GM13977 (cell line): ENCODE data around the gene ARID1B.

Experiments used
- DNase-seq: peaks from one replicate; pipeline ENCODE4 v3.0.0; 2012; ENCODE audit warnings: low spot score
- in situ Hi-C: fragments of 300-500 bp; cut with MboI; formaldehyde crosslinking; loops from one replicate; pipeline ENCODE4 v1.12.0; 2022; ENCODE audit warnings: low sequenced_read_pairs, low pct_unique_long_range_greater_than_20kb, mixed read lengths, inconsistent platforms; ENCODE audit not compliant: unreplicated experiment
- TF ChIP-seq, protein P1 (sequence below): IDR thresholded peaks from 2 replicates; pipeline ENCODE4 v1.5.1; 2012; ENCODE audit warnings: mild to moderate bottlenecking, control low read depth; ENCODE audit not compliant: insufficient read depth; ENCODE audit errors: extremely low read depth, missing control alignments

Gene ARID1B

GRCh38 chr6:156801712-156802111, 24.5 kb downstream of the ARID1B start:
- no peak for DNase-seq
- TF ChIP-seq, protein P1, sequence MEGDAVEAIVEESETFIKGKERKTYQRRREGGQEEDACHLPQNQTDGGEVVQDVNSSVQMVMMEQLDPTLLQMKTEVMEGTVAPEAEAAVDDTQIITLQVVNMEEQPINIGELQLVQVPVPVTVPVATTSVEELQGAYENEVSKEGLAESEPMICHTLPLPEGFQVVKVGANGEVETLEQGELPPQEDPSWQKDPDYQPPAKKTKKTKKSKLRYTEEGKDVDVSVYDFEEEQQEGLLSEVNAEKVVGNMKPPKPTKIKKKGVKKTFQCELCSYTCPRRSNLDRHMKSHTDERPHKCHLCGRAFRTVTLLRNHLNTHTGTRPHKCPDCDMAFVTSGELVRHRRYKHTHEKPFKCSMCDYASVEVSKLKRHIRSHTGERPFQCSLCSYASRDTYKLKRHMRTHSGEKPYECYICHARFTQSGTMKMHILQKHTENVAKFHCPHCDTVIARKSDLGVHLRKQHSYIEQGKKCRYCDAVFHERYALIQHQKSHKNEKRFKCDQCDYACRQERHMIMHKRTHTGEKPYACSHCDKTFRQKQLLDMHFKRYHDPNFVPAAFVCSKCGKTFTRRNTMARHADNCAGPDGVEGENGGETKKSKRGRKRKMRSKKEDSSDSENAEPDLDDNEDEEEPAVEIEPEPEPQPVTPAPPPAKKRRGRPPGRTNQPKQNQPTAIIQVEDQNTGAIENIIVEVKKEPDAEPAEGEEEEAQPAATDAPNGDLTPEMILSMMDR = no peak
- in situ Hi-C loops = no loop called here

- in situ Hi-C loops = no loop called here
- DNase-seq = no peak
- TF ChIP-seq, protein P1 = no peak
Observed at GRCh38 chr6:156803353-156803752, 26.2 kb downstream of the ARID1B start.

- DNase-seq = no peak
- in situ Hi-C loops = no loop called here
- TF ChIP-seq, protein P1 = no peak
Observed at GRCh38 chr6:156804402-156804801, 27.2 kb downstream of the ARID1B start.

- TF ChIP-seq, protein P1 = no peak
- no peak for DNase-seq
- in situ Hi-C loops = no loop called here
Observed at GRCh38 chr6:156806155-156806554, 29.0 kb downstream of the ARID1B start.

DNA sequence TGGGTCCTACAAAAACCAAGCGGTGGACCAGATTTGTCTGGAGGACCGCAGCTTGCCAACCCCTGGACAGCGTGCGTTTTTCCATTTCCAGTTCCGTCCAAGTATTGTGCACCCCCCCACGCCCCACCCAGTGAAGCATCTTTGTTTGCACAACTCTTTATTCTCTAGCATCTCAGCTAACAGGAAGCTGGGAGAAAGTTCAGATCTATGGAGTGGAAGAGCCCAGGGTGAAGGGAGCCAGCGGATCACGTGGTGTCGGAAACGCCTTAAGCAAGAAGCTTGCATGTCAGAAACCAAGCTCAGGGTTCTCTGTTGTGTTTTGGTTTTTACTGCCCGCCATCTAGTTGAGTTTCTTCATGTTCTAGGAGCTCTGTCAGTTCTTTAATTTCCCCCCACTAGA, 29.9 kb downstream of the ARID1B start:
- TF ChIP-seq, protein P1 = no peak
- in situ Hi-C loops = no loop called here
- no peak for DNase-seq

- in situ Hi-C loops = no loop called here
- DNase-seq = no peak
- TF ChIP-seq, protein P1 = no peak
Observed at GRCh38 chr6:156807795-156808194, 30.6 kb downstream of the ARID1B start.

- in situ Hi-C loops = no loop called here
- DNase-seq = no peak
- TF ChIP-seq, protein P1 = no peak
Observed at GRCh38 chr6:156808287-156808686, 31.1 kb downstream of the ARID1B start.
